ENCODE measurements around the gene GABRR3. TPM values are rescaled to one million over a fixed set of nuclear protein-coding genes. Genes with fewer than 3 reads are reported as not detected.

The GABRR3 gene
- total and polyA plus RNA-seq, 10 donors = 0.03 TPM; not detected in 9

DNA sequence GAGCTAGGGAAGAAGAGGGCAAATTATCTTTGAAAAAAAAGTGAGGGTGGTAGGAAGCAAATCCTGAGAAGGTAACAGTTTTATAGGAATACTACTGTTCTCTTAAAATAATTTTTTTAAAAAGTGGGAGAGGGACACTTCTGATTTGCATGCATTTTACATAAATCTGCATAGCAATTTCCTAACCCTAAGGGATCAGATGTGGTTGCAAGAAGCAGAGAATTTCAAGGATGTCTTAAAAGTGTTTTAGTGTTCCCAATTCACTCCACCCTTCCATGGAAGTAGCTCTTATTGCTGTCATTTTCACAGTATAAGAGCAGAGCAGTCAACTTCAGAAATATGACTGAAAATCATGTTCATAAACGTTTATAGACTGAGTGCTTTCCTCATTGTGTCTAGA, 35.1 kb downstream of the GABRR3 start:
- TF ChIP-seq POLR2AphosphoS5 (IDR thresholded peaks at IDR 0.05) (no peak), POLR2A (IDR thresholded peaks at IDR 0.05) (no peak)
- TF ChIP-seq, protein P1, sequence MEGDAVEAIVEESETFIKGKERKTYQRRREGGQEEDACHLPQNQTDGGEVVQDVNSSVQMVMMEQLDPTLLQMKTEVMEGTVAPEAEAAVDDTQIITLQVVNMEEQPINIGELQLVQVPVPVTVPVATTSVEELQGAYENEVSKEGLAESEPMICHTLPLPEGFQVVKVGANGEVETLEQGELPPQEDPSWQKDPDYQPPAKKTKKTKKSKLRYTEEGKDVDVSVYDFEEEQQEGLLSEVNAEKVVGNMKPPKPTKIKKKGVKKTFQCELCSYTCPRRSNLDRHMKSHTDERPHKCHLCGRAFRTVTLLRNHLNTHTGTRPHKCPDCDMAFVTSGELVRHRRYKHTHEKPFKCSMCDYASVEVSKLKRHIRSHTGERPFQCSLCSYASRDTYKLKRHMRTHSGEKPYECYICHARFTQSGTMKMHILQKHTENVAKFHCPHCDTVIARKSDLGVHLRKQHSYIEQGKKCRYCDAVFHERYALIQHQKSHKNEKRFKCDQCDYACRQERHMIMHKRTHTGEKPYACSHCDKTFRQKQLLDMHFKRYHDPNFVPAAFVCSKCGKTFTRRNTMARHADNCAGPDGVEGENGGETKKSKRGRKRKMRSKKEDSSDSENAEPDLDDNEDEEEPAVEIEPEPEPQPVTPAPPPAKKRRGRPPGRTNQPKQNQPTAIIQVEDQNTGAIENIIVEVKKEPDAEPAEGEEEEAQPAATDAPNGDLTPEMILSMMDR (IDR thresholded peaks at IDR 0.05 in 8 of 11, conservative IDR thresholded peaks at IDR 0.05 in 3 of 11) = no peak
- no peak overlapping the region for H3K27ac ChIP-seq
- H3K4me1 ChIP-seq = peaks cover 0 to 17% (median 0%) of the 10 kb centered on the region in 6 donors
- WGBS, 5 donors = 39 to 80% (median 41%) methylated on average over 1 of the region's 1 CpG
- intact Hi-C loops (cut with DNase I; ENCODE audit: low total_unique reads) = no loop called here
- H3K9me3 ChIP-seq = no peaks in the 10 kb centered on the region
- H3K27me3 ChIP-seq (replicated peaks in 1 of 7) = no peaks in the 10 kb centered on the region
- H3K36me3 ChIP-seq = no peaks in the 10 kb centered on the region
- H3K4me3 ChIP-seq = no peak overlapping the region
- DNase-seq = no peak

GRCh38 chr3:97999103-97999502, 36.0 kb downstream of the GABRR3 start:
- H3K27me3 ChIP-seq (replicated peaks in 1 of 7) = no peaks in the 10 kb centered on the region
- TF ChIP-seq POLR2AphosphoS5 (IDR thresholded peaks at IDR 0.05) (no peak), POLR2A (IDR thresholded peaks at IDR 0.05) (no peak)
- TF ChIP-seq, protein P1 (IDR thresholded peaks at IDR 0.05 in 8 of 11, conservative IDR thresholded peaks at IDR 0.05 in 3 of 11) = no peak
- no peak overlapping the region for H3K27ac ChIP-seq
- WGBS, 5 donors = 83 to 95% (median 94%) methylated on average over 5 of the region's 5 CpGs
- intact Hi-C loops (cut with DNase I; ENCODE audit: low total_unique reads) = no loop called here
- H3K9me3 ChIP-seq = no peaks in the 10 kb centered on the region
- no peak for DNase-seq
- H3K4me3 ChIP-seq = no peak overlapping the region
- no peaks in the 10 kb centered on the region for H3K36me3 ChIP-seq
- peaks cover 0 to 9% (median 0%) of the 10 kb centered on the region in 6 donors for H3K4me1 ChIP-seq

- WGBS, 5 donors = 74 to 79% (median 76%) methylated on average over 4 of the region's 4 CpGs
- H3K4me3 ChIP-seq = no peak overlapping the region
- no peak overlapping the region for H3K27ac ChIP-seq
- intact Hi-C loops (cut with DNase I; ENCODE audit: low total_unique reads) = no loop called here
- no peaks in the 10 kb centered on the region for H3K9me3 ChIP-seq
- H3K36me3 ChIP-seq = no peaks in the 10 kb centered on the region
- TF ChIP-seq POLR2AphosphoS5 (IDR thresholded peaks at IDR 0.05) (no peak), POLR2A (IDR thresholded peaks at IDR 0.05) (no peak)
- TF ChIP-seq, protein P1 (IDR thresholded peaks at IDR 0.05 in 8 of 11, conservative IDR thresholded peaks at IDR 0.05 in 3 of 11) = no peak
- no peak for DNase-seq
- H3K27me3 ChIP-seq (replicated peaks in 1 of 7) = no peaks in the 10 kb centered on the region
- H3K4me1 ChIP-seq = no peaks in the 10 kb centered on the region
Measured at GRCh38 chr3:97996988-97997387, 38.1 kb downstream of the GABRR3 start.

DNA sequence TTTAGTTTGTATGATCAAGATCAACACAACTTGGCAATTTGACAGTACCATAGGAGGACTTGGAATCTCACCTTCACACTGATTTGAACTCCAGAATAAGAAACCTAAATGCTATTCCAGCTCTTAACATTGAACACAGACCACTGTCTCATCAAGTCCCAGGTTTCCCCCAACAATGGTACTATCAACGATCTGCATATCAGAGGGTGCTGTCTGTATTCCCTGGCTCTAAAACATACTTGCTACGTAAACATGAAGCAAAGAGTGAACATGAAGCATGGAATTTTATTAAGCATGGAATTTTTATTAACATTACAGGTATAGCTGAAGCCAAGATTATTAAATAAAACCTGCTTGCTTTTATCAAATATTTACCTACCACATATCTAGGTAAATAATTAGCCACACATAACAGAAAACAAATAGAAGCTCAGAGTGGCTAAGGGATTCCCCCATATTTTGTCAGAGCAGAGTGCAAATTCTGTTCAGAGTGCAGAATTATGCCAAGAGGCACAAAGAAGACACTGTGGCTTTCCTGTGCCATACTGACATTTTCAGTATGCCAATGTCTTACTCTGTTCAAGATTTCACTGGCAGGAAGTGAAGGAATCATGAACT, 40.7 kb downstream of the GABRR3 start:
- H3K9me3 ChIP-seq = no peaks in the 10 kb centered on the region
- intact Hi-C loops (cut with DNase I; ENCODE audit: low total_unique reads) = no loop called here
- 71 to 95% (median 89%) methylated on average over 2 of the region's 2 CpGs for WGBS, 5 donors

More for the DNA sequence above, 40.7 kb downstream of the GABRR3 start:
- DNase-seq = no peak
- Histone ChIP-seq H3K4me3 (no peak overlapping the region), H3K27me3 (replicated peaks in 1 of 7) (no peaks in the 10 kb centered on the region), H3K27ac (no peak overlapping the region), H3K4me1 (peaks cover 0 to 8% (median 0%) of the 10 kb centered on the region in 6 donors), H3K36me3 (no peaks in the 10 kb centered on the region)
- no peak for TF ChIP-seq POLR2A (IDR thresholded peaks at IDR 0.05)
- TF ChIP-seq, protein P1 (IDR thresholded peaks at IDR 0.05 in 8 of 11, conservative IDR thresholded peaks at IDR 0.05 in 3 of 11) = no peak
- TF ChIP-seq POLR2AphosphoS5 (IDR thresholded peaks at IDR 0.05) = no peak

Data from spleen (tissue), 11 donors.